NK-92 (cell line): ENCODE results near the gene ZMYM2.
"Not testable (repeated sequence)": the region's sequence is repeated elsewhere in the genome, so short reads cannot be mapped to it uniquely, and the experiment has no call there.

Experiments
- DNase-seq: peaks from one replicate; lab custom pipeline; 2025; ENCODE audit not compliant: unreplicated experiment; lab: John Stamatoyannopoulos, UW

The ZMYM2 gene

DNA sequence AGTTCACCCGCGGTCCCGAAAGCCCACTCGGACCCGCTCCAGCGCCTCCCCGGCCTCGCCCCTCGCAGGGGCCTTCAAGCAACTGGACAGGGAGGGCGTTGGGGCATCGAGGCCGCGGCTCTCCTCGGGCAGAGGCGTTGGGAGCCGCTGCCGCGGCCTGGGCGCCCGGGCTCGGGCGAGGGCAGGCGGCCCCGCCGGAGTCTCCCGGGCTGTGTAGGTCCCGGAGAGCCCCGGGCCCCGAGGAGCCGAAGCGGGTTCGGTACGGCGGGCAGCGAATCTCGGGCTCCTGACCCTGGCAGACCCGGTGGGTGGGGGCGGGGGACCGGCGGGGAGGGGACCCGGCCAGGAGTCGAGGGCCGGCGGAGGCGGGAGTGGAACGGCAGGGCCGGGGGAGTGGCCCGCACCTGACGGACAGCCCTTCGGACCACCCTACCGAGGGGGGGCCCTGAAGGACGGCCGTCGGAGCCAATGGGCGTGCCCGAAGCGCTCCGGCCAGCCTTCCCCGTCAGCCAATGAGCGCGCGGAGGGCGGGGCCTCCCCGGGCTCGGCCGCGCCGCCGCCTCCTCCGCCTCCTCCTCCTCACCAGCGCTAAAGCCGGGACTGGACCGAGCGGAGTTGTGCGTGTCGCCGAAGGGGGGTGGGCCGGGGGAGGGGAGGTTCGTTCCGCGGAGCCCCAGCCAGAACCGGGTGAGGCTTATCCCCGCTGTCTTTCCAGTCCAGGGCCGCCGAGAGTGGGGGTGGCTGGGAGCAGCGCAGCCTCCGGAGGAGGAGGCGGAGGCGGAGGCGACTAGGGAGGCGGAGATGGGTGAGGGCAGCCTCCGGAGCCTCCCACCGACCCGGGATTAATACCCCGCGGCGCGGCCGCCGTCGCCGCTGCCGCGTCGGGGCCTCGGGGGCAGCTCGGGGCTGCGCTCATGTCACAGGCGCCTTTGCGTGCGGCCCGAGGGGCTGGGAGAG is at the start of gene ZMYM2:
ZMYM2 (plus strand) TSS at position 573 of the 957 bp plus-strand sequence. CDS start 34,346 bp downstream, outside the sequence.
- peak; percentile 67 for DNase-seq

DNA sequence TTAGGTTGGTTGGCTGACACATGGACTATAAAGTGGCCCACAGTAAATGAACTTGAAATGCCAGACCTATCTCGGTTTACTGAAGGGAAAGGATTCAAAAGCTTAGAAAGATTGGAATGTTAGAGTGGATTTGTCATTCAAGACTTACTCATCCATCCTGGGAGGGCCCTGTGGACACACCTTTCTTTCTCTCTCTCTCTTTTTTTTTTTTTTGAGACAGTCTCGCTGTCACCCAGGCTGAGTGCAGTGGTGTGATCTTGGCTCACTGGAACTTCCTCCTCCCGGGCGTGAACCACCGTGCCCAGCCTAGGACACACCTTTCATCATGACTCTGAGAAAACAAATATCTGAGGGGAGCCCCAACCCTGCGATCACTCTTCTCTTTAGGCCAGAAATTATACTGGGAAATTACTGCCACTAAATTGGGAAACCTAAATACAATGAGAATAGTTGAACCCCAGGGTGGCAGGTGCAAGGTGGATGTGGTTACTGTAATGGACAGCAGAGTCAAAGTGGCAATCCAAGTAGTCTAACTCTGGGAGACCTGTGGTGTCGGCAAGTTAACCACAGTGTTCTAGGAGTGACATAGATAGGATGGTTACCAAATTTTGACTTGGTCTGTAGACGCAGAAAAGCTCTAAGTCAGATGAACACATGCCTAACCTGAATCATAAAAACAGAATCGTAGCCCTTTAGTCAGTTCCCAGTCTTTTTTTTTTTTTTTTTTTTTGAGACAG is 48.0 kb upstream of the ZMYM2 start:
- DNase-seq, result no peak

DNA sequence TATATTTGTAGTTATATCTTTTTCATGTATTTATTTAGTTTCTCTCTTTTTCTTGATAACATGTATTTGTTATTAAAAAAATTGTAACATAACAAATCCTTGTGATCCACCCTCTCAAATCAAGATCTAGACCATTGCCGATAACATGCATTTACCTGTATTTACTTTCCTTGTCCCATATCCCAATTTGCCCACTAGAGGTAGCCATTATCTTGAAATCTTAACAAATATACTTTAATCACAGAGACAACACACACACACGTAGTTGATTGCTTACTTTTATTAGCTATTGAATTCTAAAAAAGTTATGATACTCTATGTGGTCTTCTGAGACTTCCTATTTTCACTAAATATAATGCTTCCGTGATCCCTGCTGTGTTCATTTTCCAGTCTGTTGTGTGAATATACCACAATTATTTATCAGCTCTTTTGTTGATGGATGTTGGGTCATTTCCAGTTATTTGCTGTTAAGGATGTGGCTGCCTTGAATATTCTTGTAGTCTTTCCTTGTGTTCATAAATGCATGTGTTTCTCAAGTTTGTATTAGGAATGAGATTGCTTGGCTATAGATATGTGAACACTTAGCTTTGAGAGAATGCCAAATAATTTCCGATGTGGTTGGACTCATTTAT is 31.3 kb upstream of the ZMYM2 start:
- DNase-seq, result no peak

DNA sequence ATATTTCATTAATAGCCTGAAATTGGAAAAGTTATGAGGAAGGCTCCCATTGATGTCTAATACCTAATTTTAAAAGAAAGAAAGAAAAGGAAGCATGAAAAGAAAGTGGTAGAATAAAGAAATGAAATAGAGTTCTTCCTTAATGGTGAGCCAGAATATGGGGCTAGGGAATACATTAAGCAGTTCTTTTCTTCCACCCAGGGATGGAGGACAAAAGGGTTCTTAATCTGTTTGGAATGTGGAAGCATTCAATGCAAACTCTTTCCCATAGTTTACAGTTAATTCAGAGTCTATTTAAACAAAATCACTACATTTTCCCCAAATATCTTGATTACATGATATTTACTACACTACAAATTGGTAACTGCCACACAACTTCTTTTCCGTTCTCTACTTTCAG is 18.4 kb upstream of the ZMYM2 start:
- DNase-seq, result no peak

DNA sequence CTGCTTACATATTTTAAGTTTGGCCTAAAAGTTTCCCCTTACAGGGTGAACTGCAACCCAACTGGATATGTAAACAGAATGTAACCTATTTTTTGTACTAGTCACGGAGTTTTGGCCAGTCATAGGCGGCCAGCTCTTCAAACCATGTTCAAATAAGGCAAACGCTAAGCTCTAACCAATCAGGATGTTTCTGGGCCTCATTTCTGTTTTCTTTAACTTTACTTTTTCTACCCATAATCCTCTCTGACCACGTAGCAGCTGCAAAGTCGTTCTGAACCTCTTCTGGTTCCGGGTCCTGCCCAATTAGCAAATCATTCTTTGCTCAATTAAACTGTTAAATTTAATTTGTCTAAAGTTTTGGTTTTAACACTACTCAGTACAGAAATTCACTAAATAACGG is 8.2 kb upstream of the ZMYM2 start:
- no peak for DNase-seq

DNA sequence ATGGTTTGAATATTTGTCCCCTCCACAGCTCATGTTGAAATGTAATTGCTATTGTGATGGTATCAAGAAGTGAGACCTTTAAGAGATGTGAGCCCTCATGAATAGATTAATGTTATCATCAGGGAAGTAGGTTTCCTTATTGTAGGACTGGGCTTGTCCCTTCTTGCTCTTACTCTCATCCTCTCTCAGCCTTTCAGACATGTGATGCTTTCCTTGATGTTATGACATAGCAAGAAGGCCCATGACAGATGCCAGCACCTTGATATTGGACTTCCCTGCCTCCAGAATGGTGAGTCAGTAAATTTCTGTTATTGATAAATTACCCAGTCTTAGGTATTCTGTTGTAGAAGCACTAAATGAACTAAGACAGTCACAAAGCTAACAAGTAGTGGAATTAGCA is 5.7 kb upstream of the ZMYM2 start:
- no peak for DNase-seq

DNA sequence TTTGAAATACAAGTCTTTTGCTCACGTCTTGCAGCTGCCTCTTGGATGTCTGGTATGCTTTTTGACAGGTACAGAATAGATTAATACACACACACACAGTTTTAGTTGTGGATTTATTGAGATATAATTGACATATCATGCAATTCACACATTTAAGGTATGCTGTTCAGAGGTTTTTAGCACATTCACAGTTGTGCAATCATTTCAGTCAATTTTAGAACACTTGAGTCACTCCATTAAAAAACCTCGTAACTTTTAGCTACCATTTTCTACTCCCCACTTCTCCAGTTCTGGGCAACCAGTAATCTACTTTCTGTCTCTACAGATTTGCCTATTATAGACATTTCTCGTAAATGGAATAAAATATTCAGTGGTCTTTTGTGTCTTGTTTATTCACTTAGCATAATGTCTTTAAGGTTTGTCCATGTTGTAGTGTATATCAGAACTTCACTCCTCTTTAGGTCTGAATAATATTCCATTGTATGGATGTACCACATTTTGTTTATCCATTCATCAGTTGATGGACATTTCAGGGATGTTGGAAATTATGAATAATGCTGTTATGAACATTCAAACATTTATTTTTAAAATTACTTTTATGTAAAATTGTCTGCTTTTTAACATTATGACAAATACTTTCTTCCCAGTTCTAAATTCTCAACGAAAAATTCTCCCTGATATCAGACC is 2.5 kb upstream of the ZMYM2 start:
- no peak for DNase-seq

DNA sequence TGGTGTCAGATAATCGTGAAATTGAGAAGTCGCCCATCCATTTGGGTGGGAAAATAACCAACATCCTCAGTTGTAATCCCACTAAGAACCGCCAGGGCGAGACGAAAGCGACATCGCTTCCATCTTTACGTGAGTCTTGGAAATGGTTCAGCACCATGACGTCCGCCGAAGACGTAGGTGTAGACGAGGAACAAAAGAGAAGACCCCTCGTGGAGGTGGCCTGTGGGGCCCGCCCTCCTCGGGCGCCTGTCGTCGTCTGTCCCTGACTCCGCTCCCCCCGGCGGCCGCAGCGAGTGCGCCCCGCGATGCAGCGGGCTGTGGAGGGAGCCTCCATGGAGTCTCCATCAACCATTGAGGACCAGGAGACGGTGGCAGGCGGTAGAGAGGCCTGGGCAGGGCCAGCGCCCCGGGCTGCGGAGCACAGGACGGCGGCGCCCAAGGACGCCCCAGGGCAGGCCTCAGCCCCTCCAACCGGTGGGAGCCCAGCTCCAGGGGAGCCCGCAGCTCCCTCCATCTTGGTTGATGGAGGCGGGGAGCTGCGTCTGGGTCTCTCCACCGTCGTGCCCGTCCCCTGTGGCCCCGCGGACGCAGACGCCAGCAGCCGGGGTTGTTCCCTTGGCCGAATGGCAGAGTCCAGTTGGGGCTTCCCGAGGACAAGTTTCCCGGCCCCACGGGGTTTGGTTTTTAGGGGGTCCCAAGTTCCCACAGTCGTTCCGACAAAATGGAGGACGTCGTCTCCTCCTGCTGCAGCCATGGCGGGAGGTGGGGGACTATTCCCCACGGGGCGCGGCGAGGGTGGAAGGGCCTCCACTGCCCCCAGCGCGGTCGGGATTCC is 990 bp upstream of the ZMYM2 start:
- DNase-seq, result peak; percentile 59

DNA sequence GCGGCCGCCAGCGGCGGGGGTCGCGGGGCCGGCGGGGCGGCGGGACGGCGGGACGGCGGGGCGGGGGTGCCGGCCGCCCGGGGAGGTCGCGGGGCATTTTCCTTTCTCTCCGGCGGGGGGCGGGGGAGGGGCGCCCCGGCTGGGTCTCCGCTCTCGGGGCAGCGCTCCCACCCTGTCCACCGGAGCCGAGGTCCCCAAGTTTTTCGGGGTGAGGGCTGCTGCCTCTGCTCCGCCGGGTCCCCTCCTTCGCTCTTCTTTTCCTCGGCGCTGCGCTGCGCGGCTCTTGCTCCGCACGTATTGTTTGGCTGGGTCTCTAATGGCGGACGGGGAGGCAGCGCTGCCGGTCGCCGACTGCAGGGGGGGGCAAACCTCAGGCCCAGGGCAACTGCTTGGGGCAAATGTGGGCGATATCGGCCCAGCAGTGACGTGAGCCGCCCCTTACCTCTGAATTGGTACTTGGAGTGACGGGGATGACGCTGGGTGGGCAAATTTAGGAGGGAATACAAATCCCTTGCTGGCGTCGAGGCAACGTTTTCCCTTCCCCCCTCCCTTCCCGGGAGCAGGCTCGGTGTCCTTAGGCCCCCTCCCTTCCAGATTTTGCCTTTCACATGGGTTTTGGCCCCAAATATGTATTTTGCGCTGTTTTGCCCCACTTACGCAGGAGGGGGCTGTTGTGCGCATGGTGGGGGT is 759 bp downstream of the ZMYM2 start:
- DNase-seq, result no peak

DNA sequence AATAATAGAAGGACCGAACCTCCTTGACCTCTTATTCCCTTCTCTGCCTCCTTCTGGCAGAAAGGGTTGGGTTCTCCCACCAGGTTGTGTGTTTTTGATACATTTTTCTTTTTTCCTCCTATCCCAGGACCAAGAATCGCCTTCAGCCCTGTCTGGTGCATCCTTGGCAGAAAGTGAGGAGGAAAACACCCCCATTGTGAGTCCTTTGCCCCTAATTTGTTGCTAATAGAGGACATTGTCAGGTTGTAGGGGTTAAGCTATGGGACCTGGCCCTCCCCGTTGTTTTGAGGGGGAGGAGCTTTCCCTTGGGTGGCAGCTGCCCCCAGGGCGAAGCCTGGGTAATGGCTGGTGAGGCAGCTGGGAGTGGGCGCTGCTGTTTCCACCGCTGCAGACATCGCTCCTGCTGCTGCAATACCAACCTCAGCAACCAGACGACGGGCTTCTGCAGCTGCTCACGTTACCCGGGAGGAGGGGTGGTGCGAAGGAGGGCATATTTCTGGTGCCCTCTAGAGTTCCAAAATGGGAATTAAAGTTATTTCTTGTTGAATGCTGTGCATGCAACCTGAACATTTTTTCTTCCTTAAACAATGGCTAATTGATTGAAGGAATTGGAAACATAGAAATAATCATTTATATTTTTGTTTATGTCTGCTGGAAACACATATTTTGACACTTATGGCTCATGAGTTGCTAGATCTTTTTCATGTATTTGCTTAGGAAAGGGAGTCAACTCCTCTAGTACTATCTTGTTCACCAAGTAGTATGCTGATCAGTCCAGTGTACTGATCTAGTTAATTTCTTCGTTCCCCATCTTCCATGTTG is 1.5 kb downstream of the ZMYM2 start:
- peak; percentile 19 for DNase-seq

DNA sequence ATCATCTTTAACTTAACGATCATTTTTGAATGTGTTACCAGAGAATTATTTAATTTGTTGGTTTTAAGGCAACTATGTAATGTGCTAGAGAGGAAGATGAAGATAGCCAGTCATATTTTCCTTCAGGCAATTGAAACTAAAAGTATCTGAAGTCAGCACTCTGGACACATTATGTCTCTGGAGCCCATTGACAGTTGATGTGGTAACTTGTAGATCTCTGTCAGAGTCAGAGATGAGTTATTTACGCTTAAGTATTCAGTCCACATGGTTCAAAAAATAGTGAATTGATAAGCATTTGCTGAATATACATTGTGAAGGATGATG is 2.1 kb downstream of the ZMYM2 start:
- no peak for DNase-seq

DNA sequence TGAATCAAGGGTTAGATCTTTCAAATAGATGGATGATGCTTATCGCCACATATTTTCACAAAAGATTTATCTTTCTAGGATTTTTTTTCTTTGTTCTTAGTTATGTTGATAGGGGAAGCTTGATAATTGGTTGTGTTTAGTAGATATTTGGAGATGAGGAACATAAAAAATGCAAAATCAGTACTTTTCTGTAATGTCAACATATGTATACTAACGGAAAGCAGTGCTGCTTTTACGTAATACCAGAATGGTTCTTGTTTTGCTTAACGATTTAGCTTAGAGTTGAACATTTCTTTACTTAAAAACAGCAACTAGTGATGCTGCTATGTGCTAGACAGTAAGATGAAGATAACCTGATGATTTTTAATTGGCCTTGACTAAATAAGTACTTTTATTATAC is 3.0 kb downstream of the ZMYM2 start:
- DNase-seq, result no peak

DNA sequence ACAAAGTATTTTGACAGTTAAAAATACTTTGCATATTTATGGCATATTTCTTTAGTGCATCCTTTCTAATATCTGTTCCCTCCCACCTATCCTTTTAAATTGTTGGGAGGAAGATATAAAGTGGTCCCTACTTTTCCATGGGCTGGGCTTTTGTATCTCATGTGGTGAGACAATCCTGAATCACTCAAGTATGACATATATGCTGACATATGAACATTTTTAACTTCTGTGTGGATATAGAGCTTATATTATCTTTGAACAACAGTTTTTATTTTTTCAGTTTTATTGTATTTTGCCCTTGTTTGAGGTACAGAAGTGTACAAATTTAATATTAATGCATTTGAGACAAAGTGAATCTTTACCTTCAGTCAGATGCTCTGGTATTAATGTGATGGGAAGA is 3.4 kb downstream of the ZMYM2 start:
- no peak for DNase-seq

DNA sequence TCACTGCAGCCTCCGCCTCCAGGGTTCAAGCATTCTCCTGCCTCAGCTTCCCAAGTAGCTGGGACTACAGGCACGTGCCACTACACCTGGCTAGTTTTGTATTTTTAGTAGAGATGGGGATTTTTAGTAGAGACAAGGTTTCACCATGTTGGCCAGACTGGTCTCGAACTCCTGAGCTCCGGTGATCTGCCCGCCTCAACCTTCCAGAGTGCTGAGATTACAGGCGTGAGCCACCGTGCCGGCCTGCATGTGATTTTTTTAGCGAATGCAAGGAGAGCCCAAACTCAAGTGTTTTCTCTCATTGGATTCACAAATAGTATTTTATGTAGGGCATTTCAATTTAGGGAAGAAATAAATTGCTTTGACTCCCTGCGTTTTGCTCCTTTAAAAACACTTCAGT is 4.4 kb downstream of the ZMYM2 start:
- no peak for DNase-seq

DNA sequence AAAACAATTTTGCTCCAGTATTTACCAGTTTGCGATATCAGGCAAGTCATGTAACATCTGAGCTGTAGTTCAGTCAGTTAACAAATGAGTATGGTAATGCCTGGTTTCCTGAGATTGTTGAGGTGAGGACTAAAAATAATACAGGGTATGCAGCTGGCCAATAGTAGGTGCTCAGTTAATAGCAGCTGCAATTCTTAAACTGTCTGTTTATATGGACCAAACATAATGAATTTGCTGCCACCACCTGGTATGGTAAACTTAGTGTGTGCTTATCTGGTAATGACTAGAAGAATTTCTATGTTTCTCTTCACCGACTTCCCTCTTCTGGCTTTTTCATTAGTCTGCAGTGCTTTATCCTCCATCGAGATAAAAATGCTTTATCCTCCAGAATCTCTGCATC is 9.1 kb downstream of the ZMYM2 start:
- DNase-seq, result no peak

DNA sequence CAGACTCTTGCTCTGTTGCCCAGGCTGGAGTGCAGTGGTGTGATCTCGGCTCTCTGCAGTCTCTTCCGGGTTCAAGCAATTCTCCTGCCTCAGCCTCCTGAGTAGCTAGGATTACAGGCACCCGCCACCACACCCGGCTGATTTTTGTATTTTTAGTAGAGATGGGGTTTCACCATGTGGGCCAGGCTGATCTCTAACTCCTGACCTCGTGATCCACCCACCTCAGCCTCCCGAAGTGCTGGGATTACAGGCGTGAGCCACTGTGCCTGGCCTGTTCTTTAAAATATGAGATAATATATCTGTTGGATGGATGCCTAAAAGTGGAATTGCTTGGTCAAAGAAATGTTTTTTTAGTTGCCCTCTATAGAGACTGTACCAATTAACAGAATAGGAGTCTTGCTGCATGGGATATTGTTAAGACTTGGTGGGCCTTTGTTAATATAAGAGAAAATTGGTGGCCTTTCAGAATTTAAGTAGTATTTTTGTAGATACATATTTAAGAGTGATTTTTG is 16.0 kb downstream of the ZMYM2 start:
- not testable (repeated sequence) for DNase-seq

DNA sequence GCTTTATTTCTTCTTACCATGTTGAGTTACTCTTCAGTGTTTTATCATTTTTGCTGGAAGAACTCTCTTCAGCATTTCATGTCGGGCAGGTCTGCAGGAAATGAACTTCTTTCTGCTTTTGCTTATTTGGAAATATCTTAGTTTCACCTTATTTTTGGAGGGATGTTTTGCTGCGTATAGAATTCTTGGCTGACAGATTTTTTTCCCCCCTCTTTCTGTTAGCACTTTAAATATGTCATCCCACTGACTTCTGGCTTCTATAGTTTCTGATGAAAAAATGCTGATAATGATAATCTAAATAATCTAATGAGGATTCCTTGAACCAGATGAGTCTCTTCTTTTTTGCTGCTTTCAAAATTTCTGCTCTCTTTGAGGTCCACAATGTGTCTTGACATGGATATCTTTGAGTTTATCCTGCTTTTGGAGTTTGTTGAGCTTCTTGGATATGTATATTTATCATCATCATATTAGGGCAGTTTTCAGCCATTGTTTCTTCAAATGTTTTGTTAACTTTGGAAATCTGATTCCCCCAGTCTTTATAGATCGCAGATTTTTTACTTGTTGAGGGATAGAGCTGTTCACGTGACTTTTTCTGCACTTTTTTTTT is 20.4 kb downstream of the ZMYM2 start:
- no peak for DNase-seq

DNA sequence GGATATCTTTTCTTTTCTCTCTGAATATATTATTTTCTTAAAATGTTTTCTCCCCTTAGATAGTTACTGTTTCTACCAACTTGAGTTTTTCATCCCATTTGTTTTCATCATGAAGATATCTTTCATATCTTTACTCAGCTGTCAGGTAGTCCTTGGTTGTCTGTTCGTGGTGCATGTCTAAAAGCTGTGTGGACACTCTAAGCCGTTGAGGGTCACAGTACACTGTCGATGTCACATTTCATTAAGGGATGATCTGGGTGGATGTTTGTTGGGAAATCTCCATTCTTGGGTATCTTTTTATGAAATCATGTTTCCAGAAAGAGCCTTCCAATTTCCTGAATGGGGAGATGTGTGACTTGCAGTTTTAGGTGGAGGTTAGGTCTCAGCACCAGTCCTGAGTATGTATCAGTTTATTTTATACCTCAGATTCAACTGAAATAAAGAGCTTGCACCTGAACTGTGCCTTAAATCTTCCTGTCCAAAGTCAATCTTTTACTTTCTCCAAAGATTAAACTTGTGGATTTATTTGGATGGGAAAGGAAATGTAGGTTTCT is 23.2 kb downstream of the ZMYM2 start:
- DNase-seq, result no peak
